ENCODE results near the gene IL4.
"Not testable (repeated sequence)": the region's sequence is repeated elsewhere in the genome, so short reads cannot be mapped to it uniquely, and the experiment has no call there.

IL4 gene

DNA sequence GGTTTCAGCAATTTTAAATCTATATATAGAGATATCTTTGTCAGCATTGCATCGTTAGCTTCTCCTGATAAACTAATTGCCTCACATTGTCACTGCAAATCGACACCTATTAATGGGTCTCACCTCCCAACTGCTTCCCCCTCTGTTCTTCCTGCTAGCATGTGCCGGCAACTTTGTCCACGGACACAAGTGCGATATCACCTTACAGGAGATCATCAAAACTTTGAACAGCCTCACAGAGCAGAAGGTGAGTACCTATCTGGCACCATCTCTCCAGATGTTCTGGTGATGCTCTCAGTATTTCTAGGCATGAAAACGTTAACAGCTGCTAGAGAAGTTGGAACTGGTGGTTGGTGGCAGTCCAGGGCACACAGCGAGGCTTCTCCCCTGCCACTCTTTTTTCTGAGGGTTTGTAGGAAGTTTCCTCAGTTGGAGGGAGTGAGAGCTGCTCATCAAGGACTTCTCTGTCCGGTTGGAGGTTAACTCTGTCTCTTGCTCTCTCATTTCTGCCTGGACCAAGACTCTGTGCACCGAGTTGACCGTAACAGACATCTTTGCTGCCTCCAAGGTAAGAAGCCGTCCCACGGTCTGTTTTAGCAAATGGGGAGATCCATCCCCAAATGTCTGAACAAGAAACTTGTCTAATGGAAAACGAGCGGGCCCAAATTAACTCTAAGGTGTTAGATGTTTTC is at the start of gene IL4:
IL4 (plus strand) TSS at position 51 of the 692 bp plus-strand sequence; CDS start at position 113, 62 bp downstream.
- no peak for DNase-seq (ENCODE audit: low spot score)
- H3K4me3 ChIP-seq (ENCODE audit: severe bottlenecking): peak within 1 kb of the TSS; percentile 2
- ATAC-seq (ENCODE audit: low read depth): no peak; the same call in 2 of the 3 replicates

DNA sequence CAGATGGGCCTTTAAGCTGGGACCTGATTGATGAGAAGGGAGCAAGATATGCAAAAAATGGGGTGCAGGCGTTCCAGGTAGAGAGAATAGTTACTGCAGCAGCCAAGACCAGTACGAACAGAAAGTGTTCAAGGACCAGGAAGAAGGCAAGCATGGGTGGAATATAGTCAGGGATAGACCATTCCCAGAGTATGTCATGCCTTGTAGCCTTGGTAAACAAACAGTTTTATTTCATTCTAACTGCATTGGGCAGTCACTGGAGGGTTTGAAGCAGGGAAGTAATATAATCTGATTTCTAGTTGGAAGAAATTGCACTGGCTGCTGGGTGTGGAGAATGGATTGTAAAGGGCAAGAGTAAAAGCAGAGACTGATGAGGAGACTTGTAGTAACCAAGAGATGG is 46.3 kb upstream of the IL4 start:
- Histone ChIP-seq H3K27me3 (ENCODE audit: insufficient read depth, poor library complexity, severe bottlenecking) (no peaks in the 10 kb centered on the region), H3K36me3 (ENCODE audit: low read depth) (peaks cover 60% of the 10 kb centered on the region), H3K9me3 (ENCODE audit: severe bottlenecking) (no peaks in the 10 kb centered on the region), H3K4me1 (ENCODE audit: insufficient read depth, poor library complexity, severe bottlenecking) (no peaks in the 10 kb centered on the region), H3K27ac (ENCODE audit: poor library complexity, severe bottlenecking) (no peak overlapping the region), H3K4me3 (ENCODE audit: severe bottlenecking) (no peak overlapping the region)
- no peak for DNase-seq (ENCODE audit: low spot score)
- no peak for ATAC-seq (ENCODE audit: low read depth)
- TF ChIP-seq, protein P1, sequence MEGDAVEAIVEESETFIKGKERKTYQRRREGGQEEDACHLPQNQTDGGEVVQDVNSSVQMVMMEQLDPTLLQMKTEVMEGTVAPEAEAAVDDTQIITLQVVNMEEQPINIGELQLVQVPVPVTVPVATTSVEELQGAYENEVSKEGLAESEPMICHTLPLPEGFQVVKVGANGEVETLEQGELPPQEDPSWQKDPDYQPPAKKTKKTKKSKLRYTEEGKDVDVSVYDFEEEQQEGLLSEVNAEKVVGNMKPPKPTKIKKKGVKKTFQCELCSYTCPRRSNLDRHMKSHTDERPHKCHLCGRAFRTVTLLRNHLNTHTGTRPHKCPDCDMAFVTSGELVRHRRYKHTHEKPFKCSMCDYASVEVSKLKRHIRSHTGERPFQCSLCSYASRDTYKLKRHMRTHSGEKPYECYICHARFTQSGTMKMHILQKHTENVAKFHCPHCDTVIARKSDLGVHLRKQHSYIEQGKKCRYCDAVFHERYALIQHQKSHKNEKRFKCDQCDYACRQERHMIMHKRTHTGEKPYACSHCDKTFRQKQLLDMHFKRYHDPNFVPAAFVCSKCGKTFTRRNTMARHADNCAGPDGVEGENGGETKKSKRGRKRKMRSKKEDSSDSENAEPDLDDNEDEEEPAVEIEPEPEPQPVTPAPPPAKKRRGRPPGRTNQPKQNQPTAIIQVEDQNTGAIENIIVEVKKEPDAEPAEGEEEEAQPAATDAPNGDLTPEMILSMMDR (IDR thresholded peaks at IDR 0.05; ENCODE audit: poor library complexity, severe bottlenecking): no peak

More for the DNA sequence above, at the start of gene IL4:
- TF ChIP-seq, protein P1 (IDR thresholded peaks at IDR 0.05; ENCODE audit: poor library complexity, severe bottlenecking): no peak
- Histone ChIP-seq H3K9me3 (ENCODE audit: severe bottlenecking) (no peaks in the 10 kb centered on the region), H3K36me3 (ENCODE audit: low read depth) (no peaks in the 10 kb centered on the region), H3K27ac (ENCODE audit: poor library complexity, severe bottlenecking) (peak within 1 kb of the TSS; percentile 86), H3K4me1 (ENCODE audit: insufficient read depth, poor library complexity, severe bottlenecking) (peaks cover 24% of the 10 kb centered on the region), H3K27me3 (ENCODE audit: insufficient read depth, poor library complexity, severe bottlenecking) (no peaks in the 10 kb centered on the region)

- H3K36me3 ChIP-seq (ENCODE audit: low read depth): peaks cover 51% of the 10 kb centered on the region
- H3K27ac ChIP-seq (ENCODE audit: poor library complexity, severe bottlenecking): no peak overlapping the region
- no peaks in the 10 kb centered on the region for H3K9me3 ChIP-seq (ENCODE audit: severe bottlenecking)
- no peaks in the 10 kb centered on the region for H3K4me1 ChIP-seq (ENCODE audit: insufficient read depth, poor library complexity, severe bottlenecking)
- no peak for DNase-seq (ENCODE audit: low spot score)
- TF ChIP-seq, protein P1 (IDR thresholded peaks at IDR 0.05; ENCODE audit: poor library complexity, severe bottlenecking): no peak
- ATAC-seq (ENCODE audit: low read depth): no peak
- H3K4me3 ChIP-seq (ENCODE audit: severe bottlenecking): no peak overlapping the region
- H3K27me3 ChIP-seq (ENCODE audit: insufficient read depth, poor library complexity, severe bottlenecking): no peaks in the 10 kb centered on the region
Measured at GRCh38 chr5:132628814-132629213, 45.0 kb upstream of the IL4 start.

DNA sequence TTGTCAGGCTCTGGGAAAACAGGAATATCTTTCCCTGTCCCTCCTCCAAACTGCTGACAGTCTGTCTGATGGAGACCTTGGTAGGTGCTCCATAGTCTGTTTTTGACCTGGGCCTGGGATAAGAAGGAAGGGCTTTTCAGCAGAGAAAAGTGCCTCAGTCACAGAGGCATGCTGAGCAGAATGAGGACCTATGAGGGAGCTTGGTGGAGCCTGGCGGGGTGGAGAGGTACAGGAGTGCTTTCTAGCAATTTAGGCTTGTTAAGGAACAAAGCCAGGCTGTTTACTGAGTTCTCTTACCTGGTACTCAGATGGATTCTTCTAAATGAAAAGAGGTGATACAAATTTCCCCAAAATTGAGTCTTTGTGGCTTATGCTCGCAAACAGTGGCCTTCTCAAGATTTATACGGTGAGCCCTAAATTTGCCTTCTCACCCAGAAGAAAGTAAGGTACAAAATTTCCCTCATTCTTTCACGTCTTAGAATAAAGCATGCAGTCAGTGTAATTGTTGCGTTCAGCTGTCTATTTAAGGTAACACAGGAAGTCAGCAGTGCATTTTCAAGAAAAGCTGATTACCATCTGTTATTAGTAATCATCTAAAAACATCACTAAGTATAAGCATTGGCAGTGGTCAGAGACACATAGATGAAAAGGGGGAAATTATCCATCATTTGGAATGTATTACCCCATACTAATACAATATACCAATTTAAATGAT is 44.4 kb upstream of the IL4 start:
- Histone ChIP-seq H3K27ac (ENCODE audit: poor library complexity, severe bottlenecking) (no peak overlapping the region), H3K4me1 (ENCODE audit: insufficient read depth, poor library complexity, severe bottlenecking) (no peaks in the 10 kb centered on the region), H3K27me3 (ENCODE audit: insufficient read depth, poor library complexity, severe bottlenecking) (no peaks in the 10 kb centered on the region), H3K36me3 (ENCODE audit: low read depth) (peaks cover 51% of the 10 kb centered on the region), H3K4me3 (ENCODE audit: severe bottlenecking) (no peak overlapping the region), H3K9me3 (ENCODE audit: severe bottlenecking) (no peaks in the 10 kb centered on the region)
- TF ChIP-seq, protein P1 (IDR thresholded peaks at IDR 0.05; ENCODE audit: poor library complexity, severe bottlenecking): no peak
- ATAC-seq (ENCODE audit: low read depth) (no peak), DNase-seq (ENCODE audit: low spot score) (no peak)

GRCh38 chr5:132633587-132633986 is 40.2 kb upstream of the IL4 start:
- H3K4me3 ChIP-seq (ENCODE audit: severe bottlenecking); H3K27me3 ChIP-seq (ENCODE audit: insufficient read depth, poor library complexity, severe bottlenecking); H3K27ac ChIP-seq (ENCODE audit: poor library complexity, severe bottlenecking); DNase-seq (ENCODE audit: low spot score); H3K4me1 ChIP-seq (ENCODE audit: insufficient read depth, poor library complexity, severe bottlenecking); ATAC-seq (ENCODE audit: low read depth); H3K9me3 ChIP-seq (ENCODE audit: severe bottlenecking): not testable (repeated sequence)
- H3K36me3 ChIP-seq (ENCODE audit: low read depth): peaks cover 61% of the 10 kb centered on the region

Data from RWPE2 (cell line).